Measurements from ENCODE around the gene TRIM8.
"Not testable (repeated sequence)": the region's sequence is repeated elsewhere in the genome, so short reads cannot be mapped to it uniquely, and the experiment has no call there.

The TRIM8 gene

DNA sequence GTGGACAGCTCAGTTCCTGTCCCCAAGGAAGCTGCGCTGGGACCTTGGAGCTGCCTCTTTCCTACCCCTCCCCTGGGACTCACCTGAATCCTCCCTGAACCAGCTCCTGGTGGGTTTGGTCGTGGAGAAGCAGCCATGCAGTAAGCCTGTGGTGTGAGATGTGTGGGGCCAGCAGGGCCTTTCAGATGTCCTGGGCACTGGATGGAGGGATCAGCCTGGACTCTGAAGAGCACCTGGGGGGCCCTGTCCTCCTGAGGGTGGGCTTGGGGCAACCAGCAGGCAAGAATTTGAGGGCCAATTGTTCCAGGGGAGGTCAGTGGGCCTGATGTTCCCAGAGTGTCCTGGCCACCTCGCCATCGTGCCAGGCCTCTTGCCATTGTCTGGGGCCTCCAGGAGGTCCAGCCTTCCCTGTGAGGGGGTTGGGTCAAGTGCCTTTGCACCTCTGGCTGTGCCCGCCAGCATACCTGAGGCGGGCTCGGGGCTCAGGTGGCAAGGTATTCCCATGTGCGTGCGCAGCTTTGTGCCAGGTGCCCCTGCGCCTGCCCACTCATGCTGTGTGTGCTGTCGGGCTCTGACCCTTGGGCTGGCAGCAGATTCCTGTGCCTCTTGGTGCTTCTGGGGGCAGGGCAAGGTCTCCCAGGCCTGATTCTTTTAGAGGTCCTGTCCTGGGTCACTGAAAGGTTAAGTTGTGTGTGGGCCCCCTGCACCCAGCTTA lies 7.3 kb downstream of the TRIM8 start:
- FAIRE-seq, result no peak

DNA sequence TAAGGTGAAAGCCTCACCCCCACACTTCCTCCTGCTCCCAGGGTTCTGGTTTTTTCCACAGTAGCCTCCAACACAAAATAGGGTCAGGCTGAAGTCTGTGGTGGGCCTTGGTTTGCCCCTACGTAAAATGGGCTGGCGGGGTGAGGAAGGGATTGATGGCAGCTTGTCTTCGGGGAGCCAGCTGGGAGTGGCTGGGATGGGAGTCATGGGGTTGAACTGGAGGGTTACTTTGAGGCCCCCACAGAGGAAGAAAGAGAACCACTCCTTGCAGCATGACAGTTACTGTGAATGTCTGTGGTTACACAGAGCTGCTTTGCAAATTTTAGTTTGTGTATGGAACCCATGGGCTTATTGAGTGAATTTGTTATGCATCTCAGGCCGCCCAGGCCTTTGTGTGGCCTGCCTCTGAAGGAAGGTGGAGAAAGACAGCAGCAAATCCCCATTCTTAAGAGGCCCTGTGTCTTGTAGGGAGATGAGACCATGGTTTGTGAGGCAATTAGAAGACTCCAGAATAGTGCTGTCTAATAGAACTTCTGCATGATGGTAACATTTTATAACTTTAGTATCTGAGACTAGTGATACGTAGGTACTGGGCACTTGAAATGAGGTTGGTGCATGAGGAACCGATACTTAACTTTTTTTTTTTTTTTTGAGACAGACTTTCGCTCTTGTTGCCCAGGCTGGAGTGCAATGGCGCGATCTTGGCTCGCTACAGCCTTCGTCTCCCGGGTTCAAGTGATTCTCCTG lies 8.1 kb downstream of the TRIM8 start:
- no peak for FAIRE-seq

DNA sequence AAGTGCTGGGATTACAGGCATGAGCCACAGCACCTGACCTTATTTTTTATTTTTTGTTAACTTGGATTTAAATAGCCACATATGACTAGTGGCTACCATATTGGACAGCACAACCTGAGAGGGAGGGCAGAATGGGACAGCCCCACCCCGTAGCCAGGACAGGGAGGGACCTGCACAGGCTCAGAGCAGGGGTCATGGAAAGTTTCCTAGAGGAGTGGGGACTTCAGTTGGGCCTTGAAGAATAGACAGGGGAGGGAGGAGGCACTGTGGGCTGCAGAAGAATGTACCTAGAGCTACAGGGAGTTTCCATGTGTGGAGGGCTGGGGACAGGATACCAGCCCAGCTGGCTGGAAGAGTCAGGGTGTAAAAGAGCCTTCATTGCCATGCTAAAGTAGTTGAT lies 8.8 kb downstream of the TRIM8 start:
- FAIRE-seq, result no peak

DNA sequence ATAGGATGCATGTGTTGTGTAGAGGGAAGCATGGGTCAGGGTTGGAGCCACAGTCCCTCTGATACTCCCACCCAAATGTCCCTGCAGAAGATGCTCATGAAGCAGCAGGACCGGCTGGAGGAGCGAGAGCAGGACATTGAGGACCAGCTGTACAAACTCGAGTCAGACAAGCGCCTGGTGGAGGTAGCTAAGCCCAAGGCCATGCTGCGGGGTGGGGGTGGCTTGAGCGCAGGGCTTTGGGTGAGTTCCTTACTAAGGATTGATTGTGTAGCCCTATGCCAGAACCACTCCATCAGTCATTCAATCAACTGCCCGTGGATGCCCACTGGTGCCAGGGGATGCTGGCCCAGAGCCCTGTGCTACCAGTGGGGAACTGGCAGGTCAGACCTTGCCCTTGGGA lies 10.3 kb downstream of the TRIM8 start:
- FAIRE-seq, result no peak

DNA sequence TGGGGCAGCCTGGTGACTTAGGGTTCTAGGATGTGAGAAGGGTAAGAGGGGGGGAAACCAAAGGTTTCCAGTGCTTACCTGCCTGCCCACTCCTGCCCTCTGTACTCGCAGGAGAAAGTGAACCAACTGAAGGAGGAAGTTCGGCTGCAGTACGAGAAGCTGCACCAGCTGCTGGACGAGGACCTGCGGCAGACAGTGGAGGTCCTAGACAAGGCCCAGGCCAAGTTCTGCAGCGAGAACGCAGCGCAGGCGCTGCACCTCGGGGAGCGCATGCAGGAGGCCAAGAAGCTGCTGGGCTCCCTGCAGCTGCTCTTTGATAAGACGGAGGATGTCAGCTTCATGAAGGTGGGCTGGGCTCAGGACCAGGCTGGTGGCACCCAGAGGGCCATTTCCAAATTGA lies 10.7 kb downstream of the TRIM8 start:
- FAIRE-seq, result no peak

DNA sequence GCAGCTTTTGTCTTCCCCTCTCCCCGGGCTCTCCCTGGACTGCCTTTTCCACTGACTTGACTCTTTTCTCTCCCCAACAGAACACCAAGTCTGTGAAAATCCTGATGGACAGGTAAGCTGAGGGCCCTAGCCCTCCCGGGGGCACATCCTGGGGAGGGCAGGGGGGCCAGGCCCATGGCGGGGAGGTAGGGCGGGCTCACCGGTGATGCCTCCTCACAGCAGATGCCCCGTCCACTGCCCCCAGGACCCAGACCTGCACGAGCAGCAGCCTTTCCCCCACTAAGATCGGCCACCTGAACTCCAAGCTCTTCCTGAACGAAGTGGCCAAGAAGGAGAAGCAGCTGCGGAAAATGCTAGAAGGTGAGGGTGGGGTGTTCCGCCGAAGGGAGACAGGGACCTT lies 11.7 kb downstream of the TRIM8 start:
- FAIRE-seq, result no peak

DNA sequence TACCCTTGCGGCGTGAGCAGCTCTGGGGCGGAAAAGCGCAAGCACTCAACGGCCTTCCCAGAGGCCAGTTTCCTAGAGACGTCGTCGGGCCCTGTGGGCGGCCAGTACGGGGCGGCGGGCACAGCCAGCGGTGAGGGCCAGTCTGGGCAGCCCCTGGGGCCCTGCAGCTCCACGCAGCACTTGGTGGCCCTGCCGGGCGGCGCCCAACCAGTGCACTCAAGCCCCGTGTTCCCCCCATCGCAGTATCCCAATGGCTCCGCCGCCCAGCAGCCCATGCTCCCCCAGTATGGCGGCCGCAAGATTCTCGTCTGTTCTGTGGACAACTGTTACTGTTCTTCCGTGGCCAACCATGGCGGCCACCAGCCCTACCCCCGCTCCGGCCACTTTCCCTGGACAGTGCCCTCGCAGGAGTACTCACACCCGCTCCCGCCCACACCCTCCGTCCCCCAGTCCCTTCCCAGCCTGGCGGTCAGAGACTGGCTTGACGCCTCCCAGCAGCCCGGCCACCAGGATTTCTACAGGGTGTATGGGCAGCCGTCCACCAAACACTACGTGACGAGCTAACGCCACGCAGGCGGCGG lies 12.6 kb downstream of the TRIM8 start:
- FAIRE-seq, result no peak

DNA sequence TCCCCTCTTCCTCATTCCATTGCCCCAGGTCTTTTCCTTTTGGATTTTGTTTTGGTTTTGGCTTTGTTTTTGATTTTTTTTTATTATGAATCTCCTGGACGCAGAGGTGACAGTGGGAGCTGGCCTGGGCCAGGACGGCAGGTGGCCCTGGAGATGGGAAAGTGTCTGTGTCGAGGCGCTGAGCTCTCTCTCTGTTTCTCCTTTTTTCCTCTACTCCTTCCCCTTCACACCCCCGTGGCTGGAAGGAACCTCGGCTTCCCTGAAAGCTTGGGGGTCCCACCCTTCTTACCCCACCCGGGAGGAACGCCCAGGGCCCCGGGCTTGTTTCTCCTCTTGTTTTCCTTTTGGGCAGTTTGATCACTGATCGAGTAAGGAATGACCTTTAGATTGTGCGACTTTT lies 13.2 kb downstream of the TRIM8 start:
- FAIRE-seq, result no peak

DNA sequence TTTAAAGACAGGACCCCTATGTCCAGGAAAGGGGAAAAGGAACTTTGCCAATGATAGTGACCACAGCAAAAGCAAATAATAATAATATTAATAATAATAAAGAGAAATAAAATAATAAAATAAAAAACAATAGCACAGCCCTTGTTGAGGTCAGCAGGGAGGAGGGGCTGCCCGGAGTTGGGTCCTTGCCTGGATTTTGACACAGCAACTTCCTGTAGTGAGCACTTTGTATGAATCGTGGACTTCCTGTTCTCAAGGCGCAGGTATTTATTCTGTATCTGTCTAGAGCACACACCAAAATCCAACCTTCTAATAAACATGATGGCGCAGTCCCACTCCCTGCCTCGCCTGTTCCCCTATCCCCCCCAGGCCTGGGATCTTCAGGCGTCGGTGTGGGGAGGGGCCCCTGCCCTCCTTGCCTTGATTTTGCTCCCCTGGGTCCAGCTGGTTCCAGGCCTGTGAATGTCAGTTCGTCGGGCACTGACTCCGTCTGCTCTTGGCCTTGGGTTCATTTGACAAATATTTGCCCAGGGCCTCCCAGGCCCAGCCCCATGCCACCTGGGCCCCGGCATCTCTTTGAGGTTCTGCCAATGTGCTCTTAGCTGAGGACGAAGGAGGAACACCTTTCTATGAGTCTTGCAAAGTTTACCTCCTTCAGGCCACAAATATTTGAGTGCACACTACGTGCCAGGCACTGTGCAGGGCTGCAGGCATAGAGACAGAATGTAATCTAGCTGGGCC lies 13.9 kb downstream of the TRIM8 start:
- FAIRE-seq, result no peak

DNA sequence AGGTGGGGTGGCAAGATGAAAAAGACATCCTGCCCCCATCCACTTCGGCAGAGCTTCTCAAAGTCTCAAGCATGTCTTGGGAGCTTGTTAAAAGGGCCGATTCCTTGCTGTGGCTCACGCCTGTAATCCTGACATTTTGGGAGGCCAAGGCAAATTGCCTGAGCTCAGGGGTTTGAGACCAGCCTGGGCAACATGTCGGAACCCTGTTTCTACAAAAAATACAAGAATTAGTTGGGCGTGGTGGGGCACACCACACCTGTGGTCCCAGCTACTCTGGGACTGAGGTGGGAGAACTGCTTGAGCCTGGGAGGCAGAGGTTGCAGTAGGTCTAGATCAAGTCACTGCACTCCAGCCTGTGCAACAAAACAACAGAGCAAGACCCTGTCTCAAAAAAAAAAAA lies 14.5 kb downstream of the TRIM8 start:
- FAIRE-seq, result no peak

DNA sequence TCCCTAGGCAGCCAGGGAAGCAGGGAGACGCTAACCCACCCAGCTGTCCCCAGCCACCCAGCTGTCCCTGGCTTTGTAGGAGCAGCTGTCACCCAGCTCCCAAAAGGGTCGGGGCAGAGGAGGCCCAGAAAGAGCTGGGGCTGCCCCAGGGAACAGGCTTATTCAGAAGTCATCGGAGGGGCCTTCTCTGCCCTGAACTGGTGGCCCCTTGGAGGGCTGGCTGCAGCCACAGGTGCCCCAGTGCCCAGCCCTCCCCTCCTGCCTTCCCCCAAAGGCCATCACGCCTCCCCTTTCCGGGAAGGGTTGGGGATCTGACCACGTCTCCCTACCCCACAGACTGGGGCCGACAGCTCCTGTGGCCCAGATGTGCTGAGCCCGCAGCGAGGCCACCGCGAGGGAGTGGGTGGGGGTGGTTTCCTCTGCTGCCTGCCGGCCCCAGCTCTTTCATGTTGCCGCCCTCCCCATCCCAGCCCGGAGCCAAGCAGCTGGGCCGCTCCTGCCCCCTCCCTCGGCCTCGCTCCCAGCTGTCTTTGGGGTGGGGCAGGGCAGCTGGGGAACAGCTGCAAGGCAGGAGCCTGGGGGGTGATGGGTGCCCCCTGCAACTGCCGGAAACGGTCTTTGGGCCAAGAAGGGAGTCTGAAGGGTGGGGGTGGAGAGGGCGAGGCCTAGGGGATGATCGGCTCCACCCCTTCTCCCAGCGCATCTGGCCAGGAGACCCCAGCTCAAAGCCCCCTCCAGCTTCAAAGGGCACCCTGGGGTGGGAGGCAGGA lies 16.8 kb downstream of the TRIM8 start:
- no peak for FAIRE-seq

DNA sequence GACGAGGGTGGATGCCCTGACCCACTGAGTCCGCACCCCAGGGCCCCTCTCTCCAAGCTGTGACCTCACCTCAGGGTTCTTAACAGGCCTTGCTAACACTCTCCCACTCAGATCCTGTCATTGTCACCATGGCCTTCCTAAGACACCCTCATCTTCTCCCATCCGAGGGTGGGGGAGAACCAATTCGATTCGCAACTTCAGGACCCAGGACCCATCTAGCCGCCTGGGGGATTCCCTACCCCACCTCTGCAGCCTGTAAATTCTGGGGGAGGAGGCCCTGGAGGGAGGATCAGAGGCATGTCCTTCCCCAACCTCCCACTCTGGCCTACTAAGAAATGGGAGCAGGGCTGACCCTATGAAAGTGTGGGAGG lies 17.4 kb downstream of the TRIM8 start:
- FAIRE-seq, result no peak

DNA sequence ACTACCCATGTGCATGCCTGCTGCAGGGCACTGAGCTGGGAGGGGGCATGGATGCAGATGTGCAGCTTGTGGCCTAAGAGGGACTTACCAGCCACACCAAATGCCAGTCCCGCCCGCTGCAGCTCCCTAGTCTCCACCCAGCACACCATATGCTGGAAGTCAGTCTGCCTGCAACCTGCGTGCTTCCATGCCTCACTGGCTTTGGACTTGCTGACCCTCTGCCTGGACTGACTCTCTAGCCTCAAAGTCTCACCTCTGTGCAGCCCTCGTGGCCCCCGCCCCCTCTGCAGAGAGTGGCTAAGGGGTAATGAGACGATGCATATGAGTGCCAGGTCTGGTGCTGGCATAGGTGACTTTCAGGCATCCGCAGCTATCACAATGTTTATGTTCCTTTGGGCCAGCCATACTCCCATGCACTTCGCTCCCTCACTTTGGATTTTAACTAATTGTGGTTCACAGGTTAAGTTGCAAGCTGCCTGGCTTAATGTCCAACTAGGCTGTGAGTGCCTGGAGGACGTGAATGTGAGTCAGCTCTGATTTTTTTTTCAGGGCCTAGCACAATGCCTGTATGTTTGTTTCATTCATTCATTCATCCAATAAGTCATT lies 21.7 kb downstream of the TRIM8 start:
- no peak for FAIRE-seq

DNA sequence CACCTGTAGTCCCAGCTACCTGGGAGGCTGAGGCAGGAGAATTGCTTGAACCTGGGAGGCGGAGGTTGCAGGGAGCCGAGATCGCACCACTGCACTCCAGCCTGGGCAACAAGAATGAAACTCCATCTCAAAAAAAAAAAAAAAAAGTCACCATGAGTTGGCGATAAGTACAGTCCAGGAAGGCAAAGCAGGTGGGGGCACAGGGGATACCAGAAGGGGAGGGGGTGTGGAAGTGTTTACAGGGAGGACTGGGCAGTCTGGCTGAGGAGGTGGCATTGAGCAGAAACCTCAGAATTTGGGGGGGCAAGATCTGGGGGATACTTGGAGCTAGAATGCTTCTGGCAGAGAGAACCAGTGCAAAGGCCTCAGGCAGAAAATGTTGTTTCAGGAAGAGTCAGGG lies 23.1 kb downstream of the TRIM8 start:
- not testable (repeated sequence) for FAIRE-seq

DNA sequence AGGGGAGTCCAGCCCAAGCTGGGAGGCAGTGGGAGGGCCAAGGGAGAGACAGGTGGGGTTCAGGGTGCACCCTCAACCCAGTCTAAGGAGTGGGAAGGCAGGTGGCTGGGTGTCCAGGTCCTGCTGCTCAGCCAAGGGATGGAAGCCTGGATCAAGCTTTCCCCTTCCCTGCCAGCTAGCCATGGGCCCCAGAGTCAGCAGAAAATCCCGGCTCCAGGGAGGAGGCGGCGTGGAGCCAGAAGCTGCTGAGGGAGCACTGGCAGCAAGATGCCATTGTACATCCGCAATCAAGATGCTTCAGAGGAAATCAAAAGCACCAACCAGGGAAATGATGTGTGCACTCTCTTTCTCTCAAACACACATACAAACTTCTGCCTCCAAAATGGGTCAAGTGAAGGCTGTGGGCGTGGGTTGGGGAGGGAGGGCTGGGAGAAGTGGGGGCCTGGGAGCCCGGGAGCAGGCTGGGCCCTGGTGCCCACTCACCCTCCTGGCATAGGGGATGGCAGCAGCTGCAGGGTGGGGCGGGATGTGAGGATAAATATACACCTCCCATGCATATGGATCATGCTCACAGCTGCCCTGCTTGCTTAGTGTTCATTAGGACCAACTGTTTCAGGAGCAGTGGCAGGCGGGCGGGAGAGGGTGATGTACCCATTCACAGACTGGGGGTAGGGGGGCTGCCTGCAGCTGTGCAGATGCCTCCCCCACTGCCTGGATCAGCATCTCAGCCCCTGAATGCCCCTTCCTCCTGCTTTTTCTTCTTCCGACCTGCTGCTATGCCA lies 24.2 kb downstream of the TRIM8 start:
- no peak for FAIRE-seq

DNA sequence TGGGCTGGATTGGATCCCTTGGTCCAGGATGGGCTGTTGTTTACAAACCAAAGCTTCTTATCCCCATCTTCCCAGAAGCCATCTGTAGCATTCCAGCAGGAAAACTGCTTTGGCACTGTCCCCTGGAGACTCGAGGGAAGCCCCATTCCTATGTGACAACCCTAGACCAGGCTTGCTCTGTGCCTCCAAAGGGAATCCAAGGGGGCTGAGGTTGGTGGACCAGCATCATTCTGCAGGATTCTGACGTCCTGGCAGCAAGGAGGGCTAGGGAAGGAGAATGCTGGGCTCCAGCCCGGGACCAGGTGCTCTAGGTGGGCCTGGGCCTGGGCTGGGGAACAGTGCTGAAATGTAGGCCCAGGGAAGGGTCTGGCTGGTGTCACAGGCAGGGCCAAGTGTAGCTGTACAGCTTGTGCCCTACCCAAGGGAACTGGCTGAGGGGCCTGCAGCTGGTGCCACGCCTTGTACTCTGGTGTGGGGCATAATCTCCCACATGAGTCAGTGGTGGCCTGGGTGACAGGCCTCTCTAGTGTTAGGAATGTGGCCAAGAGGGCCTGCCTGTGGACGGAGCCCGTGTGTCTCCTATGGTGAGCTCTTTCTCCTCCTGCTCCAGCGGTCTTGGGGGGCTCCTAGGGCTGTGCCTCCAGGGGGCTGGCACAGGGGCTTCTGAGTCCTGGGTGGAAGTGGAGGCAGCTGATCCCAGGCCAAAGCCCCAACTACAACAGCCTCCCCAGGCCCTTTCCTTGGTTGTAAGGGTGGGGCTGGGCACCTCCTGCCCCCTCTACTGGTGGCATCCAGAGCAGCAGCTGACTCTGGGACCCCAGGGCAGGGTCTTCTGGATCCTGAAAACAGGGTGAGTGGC lies 25.2 kb downstream of the TRIM8 start:
- FAIRE-seq, result no peak

DNA sequence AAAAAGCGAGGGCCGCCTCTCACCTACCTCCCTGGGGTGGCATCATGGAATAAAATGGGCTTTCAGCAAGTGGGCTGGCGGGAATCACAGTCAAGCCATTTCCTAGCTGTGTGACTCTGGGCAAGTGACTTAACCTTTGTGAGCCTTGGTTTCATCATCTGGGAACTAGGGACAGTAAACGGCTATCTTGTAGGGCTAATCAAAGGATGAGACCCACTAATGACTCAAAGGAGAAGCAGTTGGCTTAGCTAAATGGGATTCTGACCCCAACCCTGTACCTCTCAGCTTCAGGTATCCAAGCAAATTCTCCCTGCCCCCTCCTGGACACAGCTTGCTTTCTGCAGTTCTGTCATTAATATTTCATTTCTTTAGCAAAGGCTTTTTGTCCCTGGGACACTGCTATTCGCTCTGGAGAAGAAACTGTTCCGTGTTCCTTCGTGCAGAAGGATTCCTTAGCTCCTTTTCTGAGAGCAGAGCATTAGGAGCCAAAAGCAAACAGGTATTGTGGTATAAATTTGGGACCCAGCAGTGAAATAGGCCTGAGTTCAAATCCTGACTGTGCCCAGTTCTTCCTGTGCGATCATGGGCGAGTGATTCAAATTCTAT lies 25.9 kb downstream of the TRIM8 start:
- no peak for FAIRE-seq

DNA sequence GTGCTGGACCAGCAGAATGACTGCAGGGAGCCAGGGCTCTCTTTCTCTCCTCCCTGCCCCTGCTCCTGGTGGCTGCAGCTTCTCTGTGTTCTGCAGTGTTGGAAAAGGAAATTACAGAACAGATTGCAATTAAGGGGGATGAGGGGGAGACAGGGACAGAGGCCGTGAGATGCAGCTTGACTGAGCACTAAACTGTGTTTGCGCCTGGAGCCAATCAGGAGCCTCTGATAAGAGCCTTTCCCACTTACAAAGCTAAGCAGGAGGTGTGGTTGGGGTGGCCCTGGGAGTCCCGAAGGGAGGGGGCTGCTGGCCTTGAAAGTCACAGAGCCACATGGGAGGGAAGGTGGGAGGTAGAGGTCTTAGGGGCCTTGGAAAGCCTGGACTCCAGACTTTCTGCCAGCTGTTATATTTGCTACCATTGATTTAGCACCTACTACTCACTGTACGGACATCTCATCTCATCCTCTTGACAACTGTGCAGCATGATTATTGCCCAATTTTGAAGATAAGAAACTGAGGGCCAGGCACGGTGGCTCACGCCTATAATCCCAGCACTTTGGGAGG lies 26.7 kb downstream of the TRIM8 start:
- no peak for FAIRE-seq

DNA sequence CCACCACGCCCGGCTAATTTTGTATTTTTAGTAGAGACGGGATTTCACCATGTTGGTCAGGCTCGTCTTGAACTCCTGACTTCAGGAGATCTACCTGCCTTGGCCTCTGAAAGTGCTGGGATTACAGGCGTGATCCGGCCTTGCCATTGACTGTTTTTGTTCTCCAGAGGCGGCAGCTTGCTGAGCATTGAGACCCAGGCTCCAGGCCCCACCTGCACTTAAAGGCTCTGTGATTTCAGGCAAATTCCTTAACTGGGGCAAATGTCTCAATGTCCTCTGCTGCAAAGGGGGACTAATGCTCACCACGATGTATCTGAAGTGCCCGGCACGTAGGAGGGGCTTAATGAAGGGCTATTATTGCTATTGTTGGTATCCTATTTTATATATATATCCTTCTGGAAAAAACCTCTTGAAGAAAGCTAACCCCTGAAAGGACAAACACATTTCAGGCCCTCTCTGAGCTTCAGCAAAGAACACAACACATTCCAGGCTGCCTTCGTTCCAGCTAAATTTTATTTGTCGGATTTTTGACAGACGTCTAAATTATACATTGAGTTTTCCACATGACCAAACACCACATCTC lies 29.0 kb downstream of the TRIM8 start:
- FAIRE-seq, result no peak

All from islet of Langerhans (tissue), 1 donor.